ENCODE results near the gene RAB30.
"Not testable (repeated sequence)": the region's sequence is repeated elsewhere in the genome, so short reads cannot be mapped to it uniquely, and the experiment has no call there.

The RAB30 gene

GRCh38 chr11:82950502-82950901, 121.2 kb downstream of the RAB30 start:
- not testable (repeated sequence) for DNase-seq (ENCODE audit: low read depth in 2 of 3, low spot score in 1 of 3)

DNA sequence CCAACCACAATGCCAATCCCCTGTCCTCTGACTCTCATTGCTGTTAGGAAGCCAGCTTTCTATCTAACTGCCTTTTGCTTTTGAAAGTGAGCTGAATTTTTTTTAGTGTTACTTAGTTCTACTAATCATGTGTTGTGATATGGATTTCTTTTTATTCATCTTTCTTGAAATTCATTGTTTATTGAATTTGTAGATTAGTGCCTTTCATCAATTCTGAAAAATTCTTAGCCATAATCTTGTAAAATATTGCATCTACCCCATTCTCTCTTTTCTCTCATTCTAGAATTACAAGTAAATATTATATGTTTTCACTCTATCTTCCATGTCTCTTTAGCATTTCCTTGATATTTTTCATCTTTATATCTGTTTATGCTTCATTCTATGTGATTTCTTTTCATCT, 122.3 kb downstream of the RAB30 start:
- no peak for DNase-seq (ENCODE audit: low read depth in 2 of 3, low spot score in 1 of 3)

DNA sequence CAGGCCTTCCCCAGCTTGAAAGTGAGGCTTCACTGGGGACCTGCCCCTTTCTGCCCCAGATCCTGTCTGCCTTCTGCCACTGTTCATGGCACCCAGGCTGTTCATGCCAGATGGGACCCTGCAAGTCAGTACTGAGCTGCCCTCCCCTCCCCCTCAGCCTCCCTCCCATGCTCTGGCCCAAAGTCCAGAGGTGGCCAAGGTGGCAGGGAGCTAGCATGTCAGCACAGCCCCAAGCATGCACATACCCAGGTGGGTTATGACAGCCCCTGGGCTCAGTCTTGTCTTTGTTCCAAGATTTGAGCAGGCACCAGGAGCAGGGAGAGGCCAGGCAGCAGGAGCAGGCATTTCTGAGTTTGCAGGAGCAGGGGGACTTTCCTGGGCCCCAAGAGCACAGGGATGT, 126.0 kb downstream of the RAB30 start:
- DNase-seq (ENCODE audit: low read depth in 2 of 3, low spot score in 1 of 3), result no peak

DNA sequence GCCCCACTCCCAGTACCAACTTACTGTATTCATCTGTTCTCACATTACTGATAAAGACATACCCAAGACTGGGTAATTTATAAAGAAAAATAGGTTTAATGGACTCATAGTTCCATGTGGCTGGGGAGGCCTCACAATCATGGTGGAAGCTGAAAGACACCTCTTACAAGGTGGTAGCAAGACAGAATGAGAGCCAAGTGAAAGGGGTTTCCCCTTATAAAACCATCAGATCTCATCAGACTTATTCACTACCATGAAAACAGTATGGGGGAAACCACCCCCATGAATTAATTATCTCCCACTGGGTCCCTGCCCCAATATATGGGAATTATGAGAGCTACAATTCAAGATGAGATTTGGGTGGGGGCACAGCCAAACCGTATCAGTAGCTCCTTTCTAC, 126.7 kb downstream of the RAB30 start:
- not testable (repeated sequence) for DNase-seq (ENCODE audit: low read depth in 2 of 3, low spot score in 1 of 3)

GRCh38 chr11:82944198-82944597, 127.5 kb downstream of the RAB30 start:
- DNase-seq (ENCODE audit: low read depth in 2 of 3, low spot score in 1 of 3), result no peak

- DNase-seq (ENCODE audit: low read depth in 2 of 3, low spot score in 1 of 3), result not testable (repeated sequence)
These were observed 128.3 kb downstream of the RAB30 start for GRCh38 chr11:82943430-82943829.

DNA sequence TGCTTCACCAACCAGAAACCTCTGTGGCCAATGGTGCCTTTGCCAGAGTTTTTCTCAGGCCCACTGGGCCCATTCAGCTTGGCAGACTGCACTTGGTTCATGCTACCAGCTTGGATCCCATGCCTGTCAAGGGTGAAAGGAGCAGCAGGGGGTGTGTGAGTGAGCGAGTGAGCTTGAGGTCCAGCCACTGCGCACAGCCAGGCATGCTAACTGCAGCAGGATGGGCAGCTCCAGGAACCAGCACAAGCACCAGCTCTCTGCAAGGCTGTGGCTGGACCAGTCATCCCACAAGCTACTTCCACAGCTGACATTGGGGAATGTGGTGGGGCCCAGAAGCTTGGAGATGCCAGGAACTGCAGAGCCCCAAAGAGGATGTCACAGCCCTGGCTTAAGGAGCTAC, 129.3 kb downstream of the RAB30 start:
- no peak for DNase-seq (ENCODE audit: low read depth in 2 of 3, low spot score in 1 of 3)

GRCh38 chr11:82939456-82939855, 132.2 kb downstream of the RAB30 start:
- no peak for DNase-seq (ENCODE audit: low read depth in 2 of 3, low spot score in 1 of 3)

DNA sequence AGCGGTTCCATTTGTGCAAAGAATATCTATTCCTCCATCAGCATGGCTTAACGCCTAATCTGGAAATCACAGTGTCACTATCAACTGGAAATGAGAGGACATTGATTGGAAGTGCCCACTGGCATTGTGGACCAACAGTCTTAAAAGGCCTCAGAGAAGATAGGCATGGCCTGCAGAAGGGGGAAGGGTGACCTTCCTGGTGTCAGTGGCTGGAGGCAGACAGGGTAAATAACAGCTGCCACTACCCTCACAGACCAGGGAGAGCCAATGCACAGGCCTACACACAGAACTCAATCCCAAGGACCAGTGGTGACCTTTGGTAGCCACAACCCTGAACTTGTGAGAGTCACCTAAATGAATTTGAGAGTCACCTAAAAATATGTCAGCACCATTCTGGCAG, 134.1 kb downstream of the RAB30 start:
- DNase-seq (ENCODE audit: low read depth in 2 of 3, low spot score in 1 of 3), result no peak

DNA sequence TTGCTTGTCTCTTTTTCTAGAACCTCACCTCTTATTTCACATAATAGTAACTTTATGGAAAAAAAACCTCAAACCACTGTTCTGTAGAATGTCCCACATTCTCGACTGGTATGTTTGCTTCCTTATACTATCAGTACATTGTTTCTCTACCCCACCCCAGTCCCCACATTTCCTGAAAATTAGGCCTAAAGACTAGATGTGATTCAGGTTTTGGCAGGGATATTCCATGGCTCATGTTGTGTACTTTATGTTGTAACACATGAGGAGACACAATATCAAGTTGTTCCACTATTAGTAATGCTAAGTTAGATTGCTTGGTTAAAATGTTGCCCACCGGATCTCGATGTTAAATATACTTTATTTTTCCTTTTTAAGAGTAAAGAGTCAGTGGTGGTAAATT, 135.4 kb downstream of the RAB30 start:
- DNase-seq (ENCODE audit: low read depth in 2 of 3, low spot score in 1 of 3), result no peak

DNA sequence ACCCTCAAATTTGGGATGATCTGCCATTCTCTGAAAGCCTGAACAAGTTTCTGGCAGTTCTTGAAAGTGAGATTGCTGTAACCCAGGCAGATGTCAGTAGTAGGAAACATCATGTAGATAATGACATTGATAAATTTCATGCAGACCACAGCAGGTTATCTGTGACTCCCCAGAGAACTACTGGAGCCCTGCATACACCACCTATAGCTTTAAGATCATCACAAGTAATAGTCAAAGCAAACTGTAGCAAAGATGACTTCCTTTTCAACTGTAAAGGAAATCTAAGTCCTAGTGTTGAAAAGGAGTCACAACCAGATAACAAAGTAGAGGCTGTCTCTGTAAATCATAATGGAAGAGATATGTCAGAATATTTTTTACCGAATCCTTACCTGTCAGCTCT, 139.1 kb downstream of the RAB30 start:
- DNase-seq (ENCODE audit: low read depth in 2 of 3, low spot score in 1 of 3), result no peak

DNA sequence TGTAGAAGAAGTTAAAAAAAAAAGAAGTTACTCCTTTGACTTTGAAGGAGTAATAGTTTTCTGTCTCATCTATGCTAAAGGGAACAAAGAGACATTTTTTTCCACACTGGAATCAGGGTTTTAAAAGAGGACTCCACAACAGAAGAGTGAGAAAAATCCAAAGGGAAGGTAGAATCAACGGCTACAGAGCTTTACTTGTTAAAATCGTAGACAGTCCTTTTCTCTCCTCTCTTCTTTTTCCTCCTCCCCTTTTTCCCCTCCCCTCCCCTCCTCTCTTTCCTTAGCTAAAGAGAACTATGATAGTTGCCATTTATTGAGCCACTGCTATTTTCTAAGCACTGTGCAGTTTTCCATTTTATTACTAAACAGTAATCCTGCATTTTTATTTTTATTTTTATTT, 141.0 kb downstream of the RAB30 start:
- no peak for DNase-seq (ENCODE audit: low read depth in 2 of 3, low spot score in 1 of 3)

DNA sequence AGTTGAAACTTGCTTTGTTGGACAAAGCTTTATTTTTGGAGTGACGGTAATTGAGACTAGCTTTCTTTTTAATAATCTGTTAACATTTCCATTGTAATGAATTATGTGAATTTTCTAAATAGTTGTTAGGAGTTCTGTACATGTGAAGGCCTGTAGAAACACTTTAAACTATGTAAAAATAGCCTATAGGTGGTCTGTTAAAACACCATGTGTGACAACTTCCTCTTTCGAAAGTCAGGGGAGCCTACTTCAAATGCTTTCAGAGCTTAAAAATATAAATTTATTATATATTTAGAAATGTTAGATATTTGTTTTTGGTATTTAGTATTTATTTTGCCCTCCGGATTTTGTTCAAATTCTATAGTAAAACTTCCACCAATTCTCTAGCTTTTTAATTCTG, 141.5 kb downstream of the RAB30 start:
- no peak for DNase-seq (ENCODE audit: low read depth in 2 of 3, low spot score in 1 of 3)

- no peak for DNase-seq (ENCODE audit: low read depth in 2 of 3, low spot score in 1 of 3)
These were observed 142.6 kb downstream of the RAB30 start for GRCh38 chr11:82929121-82929520.

- DNase-seq (ENCODE audit: low read depth in 2 of 3, low spot score in 1 of 3), result peak in 1 of 3 donors; percentile 24
These were observed 144.3 kb downstream of the RAB30 start for GRCh38 chr11:82927264-82927880.

GRCh38 chr11:82924522-82925224, 147.0 kb downstream of the RAB30 start:
- DNase-seq (ENCODE audit: low read depth in 2 of 3, low spot score in 1 of 3), result no peak
